GM19324 (cell line): Measurements from ENCODE around the gene CUL9.
"Not testable (repeated sequence)": the region's sequence is repeated elsewhere in the genome, so short reads cannot be mapped to it uniquely, and the experiment has no call there.

Experiments
- ATAC-seq: cut with Tn5 transposase; IDR thresholded peaks from one replicate; pipeline ENCODE4 v1.9.1; 2021; ENCODE audit warnings: mild to moderate bottlenecking, moderate library complexity; ENCODE audit not compliant: unreplicated experiment, low FRiP score

The CUL9 gene

GRCh38 chr6:43181942-43182860 lies at the start of gene CUL9:
CUL9 (plus strand) TSS chr6:43182196; CDS start chr6:43184311, 2,115 bp downstream.
- peak; percentile 87 for ATAC-seq

DNA sequence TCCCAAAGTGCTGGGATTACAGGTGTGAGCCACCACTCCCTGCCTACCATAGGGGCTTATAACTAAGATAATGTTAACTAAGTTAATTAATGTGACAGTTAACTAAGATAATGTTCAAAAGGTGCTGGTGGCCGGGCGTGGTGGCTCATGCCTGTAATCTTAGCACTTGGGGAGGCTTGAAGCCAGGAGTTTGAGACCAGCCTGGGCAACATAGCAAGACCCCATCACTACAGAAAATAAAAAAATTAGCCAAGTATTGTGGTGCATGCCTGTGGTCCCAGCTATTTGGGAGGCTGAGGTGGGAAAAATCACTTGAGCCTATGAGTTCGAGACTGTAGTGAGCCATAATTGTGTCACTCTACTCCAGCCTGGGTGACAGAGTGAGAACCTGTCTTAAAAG lies 43.7 kb upstream of the CUL9 start:
- ATAC-seq: no peak

DNA sequence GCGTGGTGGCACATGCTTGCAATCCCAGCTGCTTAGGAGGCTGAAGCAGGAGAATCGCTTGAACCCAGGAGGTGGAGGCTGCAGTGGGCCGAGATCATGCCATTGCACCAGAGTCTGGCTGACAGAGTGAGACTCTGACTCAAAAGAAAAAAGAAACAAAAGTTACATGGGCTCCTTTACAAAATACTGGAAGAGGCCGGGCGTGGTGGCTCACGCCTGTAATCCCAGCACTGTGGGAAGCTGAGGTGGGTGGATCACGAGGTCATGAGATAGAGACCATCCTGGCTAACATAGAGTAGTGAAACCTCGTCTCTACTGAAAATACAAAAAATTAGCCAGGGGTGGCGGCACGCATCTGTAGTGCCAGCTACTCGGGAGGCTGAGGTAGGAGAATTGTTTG lies 42.0 kb upstream of the CUL9 start:
- not testable (repeated sequence) for ATAC-seq

GRCh38 chr6:43141644-43142043 lies 40.4 kb upstream of the CUL9 start:
- ATAC-seq: no peak

DNA sequence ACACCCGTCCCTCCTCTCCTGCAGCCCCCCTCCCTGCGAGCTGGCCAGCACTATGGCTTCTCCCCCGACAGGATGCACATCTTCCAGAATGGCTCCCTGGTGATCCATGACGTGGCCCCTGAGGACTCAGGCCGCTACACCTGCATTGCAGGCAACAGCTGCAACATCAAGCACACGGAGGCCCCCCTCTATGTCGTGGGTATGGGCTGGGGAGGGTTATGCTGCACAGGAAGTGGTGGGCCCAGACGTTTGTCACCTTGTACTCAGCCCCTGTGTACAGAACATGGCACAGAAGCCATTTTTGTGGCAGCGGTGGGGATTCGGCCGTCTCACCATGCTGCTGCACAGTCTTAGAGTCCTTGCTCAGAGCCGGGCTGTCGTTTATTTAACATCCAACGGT lies 39.9 kb upstream of the CUL9 start:
- ATAC-seq: no peak

DNA sequence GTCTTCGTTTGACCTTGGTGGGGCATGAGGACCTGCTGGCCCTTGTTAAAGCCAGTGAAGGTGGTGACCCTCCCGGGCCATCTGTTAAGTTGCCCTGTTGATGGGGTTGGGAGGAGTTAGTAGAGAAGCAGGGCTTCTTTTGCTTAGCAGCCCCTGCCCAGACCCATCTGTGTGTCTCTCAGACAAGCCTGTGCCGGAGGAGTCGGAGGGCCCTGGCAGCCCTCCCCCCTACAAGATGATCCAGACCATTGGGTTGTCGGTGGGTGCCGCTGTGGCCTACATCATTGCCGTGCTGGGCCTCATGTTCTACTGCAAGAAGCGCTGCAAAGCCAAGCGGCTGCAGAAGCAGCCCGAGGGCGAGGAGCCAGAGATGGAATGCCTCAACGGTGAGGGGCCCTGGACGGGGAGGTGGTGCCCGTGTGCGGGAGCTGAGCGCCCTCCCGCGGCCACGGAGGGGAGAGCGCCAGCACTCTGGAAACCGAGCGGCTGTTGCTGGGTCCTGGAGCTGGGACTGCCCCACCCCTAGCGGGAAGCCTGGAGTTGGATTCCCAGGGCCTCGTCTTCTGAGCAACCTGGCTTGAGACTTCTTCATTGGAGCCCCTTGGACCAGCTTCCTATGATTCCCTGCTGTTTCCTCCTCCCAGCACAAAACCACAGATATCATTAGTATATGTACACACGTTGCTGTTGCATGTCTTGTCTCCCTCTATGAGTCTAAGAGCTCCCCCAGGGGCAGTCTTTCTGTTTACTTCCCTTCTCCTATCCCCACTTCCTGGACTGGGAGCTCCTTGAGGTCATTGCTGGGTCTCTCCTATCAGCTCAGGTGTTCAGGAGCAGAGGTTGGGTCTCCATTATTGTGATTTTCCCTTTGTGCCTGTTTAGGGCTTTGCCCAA lies 38.5 kb upstream of the CUL9 start:
- peak; percentile 62 for ATAC-seq

- no peak for ATAC-seq
Observed at GRCh38 chr6:43144879-43145278, 37.1 kb upstream of the CUL9 start.

- ATAC-seq: no peak
Observed at GRCh38 chr6:43146261-43146660, 35.7 kb upstream of the CUL9 start.

GRCh38 chr6:43146709-43147688 lies 35.0 kb upstream of the CUL9 start:
- no peak for ATAC-seq

DNA sequence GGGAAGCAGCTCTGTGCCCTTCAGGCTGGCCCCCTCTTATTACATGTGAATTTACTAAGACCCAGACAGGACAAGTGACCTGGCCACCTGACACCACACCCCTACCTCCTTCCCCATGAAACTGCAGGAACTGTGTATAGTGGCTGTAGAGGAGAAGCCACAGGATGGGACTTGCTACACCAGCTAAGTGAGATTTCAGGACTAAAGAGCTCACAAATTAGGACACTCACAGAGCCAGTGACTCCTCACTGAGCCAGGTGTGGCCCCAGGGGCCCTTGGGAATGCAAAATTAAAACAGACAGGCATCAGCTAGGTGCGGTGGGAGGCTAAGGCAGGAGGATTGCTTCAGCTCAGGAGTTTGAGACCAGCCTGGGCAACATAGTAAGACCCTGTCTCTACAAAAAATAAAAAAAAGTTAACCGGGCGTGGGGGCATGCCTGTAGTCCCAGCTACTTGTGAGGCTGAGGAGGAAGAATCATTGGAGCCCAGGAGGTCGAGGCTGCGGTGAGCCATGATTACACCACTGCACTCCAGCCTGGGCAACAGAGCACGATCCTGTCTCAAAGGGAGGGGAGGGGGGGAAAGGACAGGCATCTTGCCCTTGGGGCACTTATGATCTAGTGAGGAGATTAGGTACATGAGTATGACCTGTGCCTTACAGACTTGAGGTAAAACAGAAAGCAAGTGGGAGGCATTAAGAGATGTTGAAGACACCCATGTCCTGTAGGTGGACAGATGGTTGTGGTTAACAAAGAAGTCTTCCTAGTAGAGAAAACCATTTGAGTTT lies 34.1 kb upstream of the CUL9 start:
- no peak for ATAC-seq

DNA sequence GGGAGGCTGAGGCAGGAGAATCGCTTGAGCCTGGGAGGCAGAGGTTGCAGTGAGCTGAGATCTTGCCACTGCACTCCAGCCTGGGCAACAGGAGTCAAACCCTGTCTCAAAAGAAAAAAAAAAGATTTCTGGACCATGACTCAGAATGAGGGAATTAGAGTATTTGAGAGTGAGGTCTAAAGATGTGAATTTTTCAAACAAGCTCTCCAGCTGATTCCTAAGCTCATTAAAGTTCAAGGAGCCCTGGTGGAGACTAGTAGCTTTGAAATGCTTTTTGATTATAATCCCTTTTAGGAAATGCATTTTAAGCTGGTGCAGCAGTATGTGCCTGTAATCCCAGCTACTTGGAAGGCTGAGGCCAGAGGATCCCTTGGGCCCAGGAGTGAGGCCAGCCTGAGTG lies 32.7 kb upstream of the CUL9 start:
- ATAC-seq: no peak

GRCh38 chr6:43150051-43150751 lies 31.8 kb upstream of the CUL9 start:
- no peak for ATAC-seq

DNA sequence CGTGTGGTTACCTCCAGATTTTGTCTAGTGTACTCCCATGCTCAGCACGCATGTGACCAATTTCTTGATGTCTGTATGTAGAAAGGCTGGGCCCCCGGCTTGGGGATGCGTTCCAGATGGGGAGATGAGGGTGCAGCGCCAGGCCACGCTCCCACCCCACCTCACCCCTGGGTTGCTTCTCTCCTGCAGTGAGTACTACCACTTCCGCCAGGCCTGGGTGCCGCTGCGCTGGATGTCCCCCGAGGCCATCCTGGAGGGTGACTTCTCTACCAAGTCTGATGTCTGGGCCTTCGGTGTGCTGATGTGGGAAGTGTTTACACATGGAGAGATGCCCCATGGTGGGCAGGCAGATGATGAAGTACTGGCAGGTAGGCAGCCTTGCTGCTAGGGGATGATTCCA lies 22.4 kb upstream of the CUL9 start:
- ATAC-seq: no peak

- ATAC-seq: no peak
Observed at GRCh38 chr6:43163899-43164298, 18.1 kb upstream of the CUL9 start.

GRCh38 chr6:43170417-43170930 lies 11.5 kb upstream of the CUL9 start:
- ATAC-seq: no peak

DNA sequence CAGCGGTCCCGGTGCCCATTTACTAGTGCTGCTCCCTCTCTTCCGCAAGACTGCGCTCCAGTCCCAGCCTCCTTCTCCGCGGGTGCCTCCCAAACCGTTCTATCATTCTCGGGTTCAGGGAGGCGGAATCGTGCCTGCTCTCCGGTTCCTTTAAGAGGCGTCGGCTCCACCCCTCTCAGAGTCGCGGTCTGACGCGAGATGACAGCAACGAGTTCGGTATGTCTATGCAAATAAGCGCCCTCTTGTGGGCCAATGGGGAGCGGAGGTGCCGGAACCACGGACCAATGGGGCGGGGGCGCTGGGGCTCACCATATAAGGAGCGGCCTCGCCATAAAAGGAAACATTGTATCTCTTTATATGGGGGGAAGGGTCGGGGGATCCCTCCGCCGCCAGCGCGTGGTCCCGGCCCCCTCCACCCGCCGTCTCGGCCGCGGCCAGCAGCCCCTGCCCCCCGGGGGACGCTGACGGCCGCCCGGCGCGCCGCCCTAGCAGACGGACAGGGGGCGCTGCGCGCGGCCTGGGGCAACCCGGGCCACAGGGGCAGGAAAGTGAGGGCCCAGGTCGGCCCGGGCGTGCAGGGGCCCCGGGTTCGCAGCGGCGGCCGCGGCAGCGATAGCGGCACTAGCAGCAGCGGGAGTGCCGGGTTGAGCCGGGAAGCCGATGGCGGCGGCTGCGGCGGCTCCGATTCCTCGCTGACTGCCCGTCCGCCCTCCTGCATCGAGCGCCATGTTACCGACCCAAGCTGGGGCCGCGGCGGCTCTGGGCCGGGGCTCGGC lies 10.9 kb upstream of the CUL9 start, which contains the start of gene SRF:
Gene SRF, plus strand, starts transcription at position 339 of the 776 bp plus-strand sequence. Its CDS starts 388 bp downstream, at position 727.
- ATAC-seq: peak; percentile 65

DNA sequence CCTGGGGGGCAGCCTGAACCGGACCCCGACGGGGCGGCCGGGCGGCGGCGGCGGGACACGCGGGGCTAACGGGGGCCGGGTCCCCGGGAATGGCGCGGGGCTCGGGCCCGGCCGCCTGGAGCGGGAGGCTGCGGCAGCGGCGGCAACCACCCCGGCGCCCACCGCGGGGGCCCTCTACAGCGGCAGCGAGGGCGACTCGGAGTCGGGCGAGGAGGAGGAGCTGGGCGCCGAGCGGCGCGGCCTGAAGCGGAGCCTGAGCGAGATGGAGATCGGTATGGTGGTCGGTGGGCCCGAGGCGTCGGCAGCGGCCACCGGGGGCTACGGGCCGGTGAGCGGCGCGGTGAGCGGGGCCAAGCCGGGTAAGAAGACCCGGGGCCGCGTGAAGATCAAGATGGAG lies 10.3 kb upstream of the CUL9 start:
- ATAC-seq: peak; percentile 7
